Measurements from ENCODE around the gene OR10H2.
"Not testable (repeated sequence)": the region's sequence is repeated elsewhere in the genome, so short reads cannot be mapped to it uniquely, and the experiment has no call there.

OR10H2 gene

GRCh38 chr19:15727724-15728123 is at the start of gene OR10H2:
Gene OR10H2 (plus strand): TSS chr19:15728024. CDS start chr19:15728044, 20 bp downstream.
- DNase-seq: no peak

GRCh38 chr19:15679089-15679488 is 48.7 kb upstream of the OR10H2 start:
- no peak for DNase-seq

- DNase-seq: not testable (repeated sequence)
These were observed 48.0 kb upstream of the OR10H2 start for GRCh38 chr19:15679865-15680264.

- no peak for DNase-seq
These were observed 47.1 kb upstream of the OR10H2 start for GRCh38 chr19:15680478-15681322.

- DNase-seq: no peak
These were observed 44.4 kb upstream of the OR10H2 start for GRCh38 chr19:15683411-15683810.

GRCh38 chr19:15684828-15685227 is 43.0 kb upstream of the OR10H2 start:
- no peak for DNase-seq

GRCh38 chr19:15696654-15697194 is 31.1 kb upstream of the OR10H2 start:
- DNase-seq: no peak

GRCh38 chr19:15701757-15702533 is 25.9 kb upstream of the OR10H2 start:
- DNase-seq: no peak

GRCh38 chr19:15702534-15702930 is 25.3 kb upstream of the OR10H2 start:
- DNase-seq: peak; percentile 21

- DNase-seq: no peak
These were observed 13.2 kb upstream of the OR10H2 start for GRCh38 chr19:15714638-15715037.

GRCh38 chr19:15715642-15716041 is 12.2 kb upstream of the OR10H2 start:
- no peak for DNase-seq

GRCh38 chr19:15717809-15718208 is 10.0 kb upstream of the OR10H2 start:
- DNase-seq: no peak

GRCh38 chr19:15721268-15721667 is 6.6 kb upstream of the OR10H2 start:
- DNase-seq: no peak

GRCh38 chr19:15722956-15723355 is 4.9 kb upstream of the OR10H2 start:
- no peak for DNase-seq

GRCh38 chr19:15730538-15730937 is 2.7 kb downstream of the OR10H2 start:
- DNase-seq: no peak

GRCh38 chr19:15732388-15732787 is 4.6 kb downstream of the OR10H2 start:
- no peak for DNase-seq

- no peak for DNase-seq
These were observed 6.1 kb downstream of the OR10H2 start for GRCh38 chr19:15733895-15734294.

- no peak for DNase-seq
These were observed 9.9 kb downstream of the OR10H2 start, which contains the start of gene OR10H3 for GRCh38 chr19:15737722-15738121. Gene OR10H3 (plus strand): TSS chr19:15737985. CDS start chr19:15741393, 3,408 bp downstream.

- no peak for DNase-seq
These were observed 13.0 kb downstream of the OR10H2 start for GRCh38 chr19:15740785-15741184.

GRCh38 chr19:15748239-15748638 is 20.4 kb downstream of the OR10H2 start:
- DNase-seq: no peak

- no peak for DNase-seq
These were observed 30.6 kb downstream of the OR10H2 start for GRCh38 chr19:15758379-15758778.

GRCh38 chr19:15759962-15760565 is 32.2 kb downstream of the OR10H2 start:
- DNase-seq: no peak

GRCh38 chr19:15769586-15769985 is 41.8 kb downstream of the OR10H2 start:
- no peak for DNase-seq
